HG02798 (cell line): ENCODE measurements around the gene PIEZO1.

Experiments
- ATAC-seq: cut with Tn5 transposase; IDR thresholded peaks from one replicate; pipeline ENCODE4 v1.9.1; 2021; ENCODE audit warnings: mild to moderate bottlenecking; ENCODE audit not compliant: unreplicated experiment, poor library complexity

Gene PIEZO1

GRCh38 chr16:88754912-88755744 lies 29.9 kb downstream of the PIEZO1 start:
- ATAC-seq = no peak

GRCh38 chr16:88754109-88754911 lies 30.7 kb downstream of the PIEZO1 start:
- ATAC-seq = no peak

GRCh38 chr16:88753602-88754001 lies 31.4 kb downstream of the PIEZO1 start:
- ATAC-seq = no peak

GRCh38 chr16:88753191-88753590 lies 31.8 kb downstream of the PIEZO1 start:
- no peak for ATAC-seq

- ATAC-seq = no peak
Observed at GRCh38 chr16:88752386-88753002, 32.5 kb downstream of the PIEZO1 start.

- ATAC-seq = no peak
Observed at GRCh38 chr16:88750854-88751253, 34.2 kb downstream of the PIEZO1 start.

- ATAC-seq = no peak
Observed at GRCh38 chr16:88749358-88749757, 35.7 kb downstream of the PIEZO1 start.

- ATAC-seq = no peak
Observed at GRCh38 chr16:88748364-88748763, 36.7 kb downstream of the PIEZO1 start.

- ATAC-seq = no peak
Observed at GRCh38 chr16:88747588-88748301, 37.3 kb downstream of the PIEZO1 start.

- no peak for ATAC-seq
Observed at GRCh38 chr16:88746506-88746905, 38.5 kb downstream of the PIEZO1 start.

GRCh38 chr16:88744577-88745521 lies 40.2 kb downstream of the PIEZO1 start:
- no peak for ATAC-seq

- peak; percentile 31 for ATAC-seq
Observed at GRCh38 chr16:88743693-88744576, 41.1 kb downstream of the PIEZO1 start.

- no peak for ATAC-seq
Observed at GRCh38 chr16:88742896-88743605, 42.0 kb downstream of the PIEZO1 start.

GRCh38 chr16:88741368-88741767 lies 43.7 kb downstream of the PIEZO1 start:
- no peak for ATAC-seq

- no peak for ATAC-seq
Observed at GRCh38 chr16:88740727-88741055, 44.3 kb downstream of the PIEZO1 start.

GRCh38 chr16:88739977-88740726 lies 44.9 kb downstream of the PIEZO1 start:
- ATAC-seq = no peak
